SH-SY5Y (cell line): ENCODE results near the gene APC.

Source experiments
- GATA2 ChIP-seq: IDR thresholded peaks from 2 replicates; pipeline ENCODE4 v1.6.1; 2011; ENCODE audit warnings: mild to moderate bottlenecking, low read depth, low read length
- GATA3 ChIP-seq: IDR thresholded peaks from 2 replicates; pipeline ENCODE4 v1.6.1; 2011; ENCODE audit warnings: low read depth, mild to moderate bottlenecking, low read length, moderate library complexity

GRCh38 chr5:112752335-112752734 is 14.7 kb downstream of the APC start:
- no peak for TF ChIP-seq GATA3
- no peak for TF ChIP-seq GATA2
